ENCODE data around the gene MYBPC2.

MYBPC2 gene

GRCh38 chr19:50410109-50410508, 22.6 kb upstream of the MYBPC2 start:
- DNase-seq = no peak

GRCh38 chr19:50412419-50412818, 20.3 kb upstream of the MYBPC2 start:
- no peak for DNase-seq

GRCh38 chr19:50413096-50413495, 19.6 kb upstream of the MYBPC2 start:
- DNase-seq = no peak

GRCh38 chr19:50413531-50413930, 19.2 kb upstream of the MYBPC2 start:
- no peak for DNase-seq

GRCh38 chr19:50414864-50415660, 17.6 kb upstream of the MYBPC2 start:
- DNase-seq = peak; percentile 60

- DNase-seq = no peak
Measured at GRCh38 chr19:50415661-50416033, 17.0 kb upstream of the MYBPC2 start.

GRCh38 chr19:50416034-50416977, 16.4 kb upstream of the MYBPC2 start:
- no peak for DNase-seq

- DNase-seq = no peak
Measured at GRCh38 chr19:50417111-50418081, 15.3 kb upstream of the MYBPC2 start.

GRCh38 chr19:50418176-50419021, 14.3 kb upstream of the MYBPC2 start, which contains the start of gene SPIB:
TSS of gene SPIB (plus strand) at chr19:50418938. CDS start at chr19:50418963, 25 bp downstream.
- no peak for DNase-seq

GRCh38 chr19:50419022-50419579, 13.6 kb upstream of the MYBPC2 start:
- DNase-seq = no peak

- no peak for DNase-seq
Measured at GRCh38 chr19:50419580-50420035, 13.1 kb upstream of the MYBPC2 start.

GRCh38 chr19:50420127-50420526, 12.6 kb upstream of the MYBPC2 start:
- no peak for DNase-seq

GRCh38 chr19:50420808-50421207, 11.9 kb upstream of the MYBPC2 start:
- DNase-seq = no peak

- no peak for DNase-seq
Measured at GRCh38 chr19:50422397-50423278, 10.1 kb upstream of the MYBPC2 start.

- DNase-seq = no peak
Measured at GRCh38 chr19:50423279-50424113, 9.2 kb upstream of the MYBPC2 start.

GRCh38 chr19:50425581-50425980, 7.1 kb upstream of the MYBPC2 start:
- DNase-seq = no peak

GRCh38 chr19:50427318-50427925, 5.3 kb upstream of the MYBPC2 start:
- no peak for DNase-seq

- no peak for DNase-seq
Measured at GRCh38 chr19:50427997-50428425, 4.7 kb upstream of the MYBPC2 start.
